Mesenchymal stem cell (in vitro differentiated cells and primary cell): ENCODE data around the gene TMPRSS2.

Experiments used
- DNase-seq: peaks from one replicate; pipeline ENCODE4 v3.0.0-alpha.2; 2013
- H2AFZ ChIP-seq: one replicate; pipeline ENCODE4 v1.6.1; 2013; ENCODE audit warnings: low read depth, mild to moderate bottlenecking, control low read depth, inconsistent platforms, low read length, moderate library complexity
- H2AK5ac ChIP-seq: 2 replicates; pipeline ENCODE4 v1.6.1; 2013; ENCODE audit warnings: low read length, moderate library complexity, mild to moderate bottlenecking, inconsistent platforms; ENCODE audit not compliant: severe bottlenecking
- H2BK120ac ChIP-seq: one replicate; pipeline ENCODE4 v1.6.1; 2013; ENCODE audit warnings: low read depth, mild to moderate bottlenecking, inconsistent platforms, low read length, moderate library complexity
- H2BK12ac ChIP-seq, 2 experiments: one replicate each; pipeline ENCODE4 v1.6.1; 2013; ENCODE audit warnings: inconsistent platforms in 2 of 2, low read length in 2 of 2, mild to moderate bottlenecking in 2 of 2, moderate library complexity in 2 of 2, control low read depth in 1 of 2
- H2BK15ac ChIP-seq: one replicate; pipeline ENCODE4 v1.6.1; 2013; ENCODE audit warnings: mild to moderate bottlenecking, low read depth, inconsistent platforms; ENCODE audit not compliant: poor library complexity, severe bottlenecking
- H2BK5ac ChIP-seq: 2 replicates; pipeline ENCODE4 v1.6.1; 2013; ENCODE audit warnings: low read depth, mild to moderate bottlenecking, low read length, control low read depth, inconsistent platforms; ENCODE audit not compliant: poor library complexity, severe bottlenecking
- H3K14ac ChIP-seq, 2 experiments: one replicate each; pipeline ENCODE4 v1.6.1; 2013; ENCODE audit warnings: inconsistent platforms in 2 of 2, low read length in 2 of 2, control low read depth in 1 of 2, mild to moderate bottlenecking in 1 of 2, moderate library complexity in 1 of 2
- H3K18ac ChIP-seq, 2 experiments: one replicate each; pipeline ENCODE4 v1.6.1; 2013; ENCODE audit warnings: inconsistent platforms in 2 of 2, low read length in 2 of 2, control low read depth in 1 of 2, low read depth in 1 of 2, mild to moderate bottlenecking in 1 of 2
- H3K23ac ChIP-seq, 2 experiments: one replicate each; pipeline ENCODE4 v1.6.1; 2013; ENCODE audit warnings: inconsistent platforms in 2 of 2, low read length in 2 of 2, mild to moderate bottlenecking in 2 of 2, moderate library complexity in 2 of 2, control low read depth in 1 of 2
- H3K27ac ChIP-seq: 2 replicates; pipeline ENCODE4 v1.5.1; 2013; ENCODE audit warnings: mild to moderate bottlenecking, moderate library complexity, low read length, control low read depth, inconsistent platforms; ENCODE audit not compliant: poor library complexity, severe bottlenecking
- H3K27me3 ChIP-seq, 2 experiments: 2 replicates each; pipeline versions ENCODE4 v1.6.1 to v1.7.0; 2013; ENCODE audit warnings: low read length in 2 of 2, mild to moderate bottlenecking in 2 of 2, moderate library complexity in 2 of 2, control low read depth in 1 of 2, inconsistent platforms in 1 of 2; ENCODE audit not compliant: control insufficient read depth in 1 of 2, insufficient read depth in 1 of 2
- H3K36me3 ChIP-seq, 2 experiments: 2 replicates each; pipeline versions ENCODE4 v1.6.1 to v1.7.0; 2013; ENCODE audit warnings: low read length in 2 of 2, control low read depth in 1 of 2, inconsistent platforms in 1 of 2, low read depth in 1 of 2, mild to moderate bottlenecking in 1 of 2; ENCODE audit not compliant: insufficient read depth in 2 of 2, control insufficient read depth in 1 of 2
- H3K4ac ChIP-seq, 2 experiments: one replicate each; pipeline ENCODE4 v1.6.1; 2013; ENCODE audit warnings: inconsistent platforms in 2 of 2, low read length in 2 of 2, mild to moderate bottlenecking in 2 of 2, moderate library complexity in 2 of 2, control low read depth in 1 of 2, low read depth in 1 of 2
- H3K4me1 ChIP-seq: 2 replicates; pipeline ENCODE4 v1.6.1; 2013; ENCODE audit warnings: low read depth, low read length, control low read depth; ENCODE audit not compliant: control insufficient read depth, insufficient read depth
- H3K4me2 ChIP-seq: 2 replicates; pipeline ENCODE4 v1.6.1; 2013; ENCODE audit warnings: low read length, mild to moderate bottlenecking, inconsistent platforms; ENCODE audit not compliant: poor library complexity, severe bottlenecking
- H3K4me3 ChIP-seq, 2 experiments: 2 replicates each; pipeline versions ENCODE4 v1.5.1 to v1.7.0; 2013; ENCODE audit warnings: low read length in 2 of 2, mild to moderate bottlenecking in 2 of 2, control low read depth in 1 of 2, low read depth in 1 of 2; ENCODE audit not compliant: insufficient read depth in 1 of 2
- H3K79me1 ChIP-seq: replicated peaks from 2 replicates; pipeline ENCODE4 v1.6.1; 2013; ENCODE audit warnings: mild to moderate bottlenecking, control low read depth, low read length, inconsistent platforms; ENCODE audit not compliant: poor library complexity, severe bottlenecking
- H3K9ac ChIP-seq: 2 replicates; pipeline ENCODE4 v1.7.0; 2013; ENCODE audit warnings: mild to moderate bottlenecking, low read length, moderate library complexity
- H3K9me3 ChIP-seq: 2 replicates; pipeline ENCODE4 v1.7.0; 2013; ENCODE audit warnings: mild to moderate bottlenecking, low read length; ENCODE audit not compliant: control insufficient read depth
- H4K8ac ChIP-seq: one replicate; pipeline ENCODE4 v1.6.1; 2013; ENCODE audit warnings: inconsistent platforms, mild to moderate bottlenecking, low read length, moderate library complexity
- H4K91ac ChIP-seq: one replicate; pipeline ENCODE4 v1.6.1; 2013; ENCODE audit warnings: mild to moderate bottlenecking, low read length, inconsistent platforms
- WGBS: methylation state at CpG from one replicate; pipeline ENCODE4 v1.1.7; 2013; ENCODE audit warnings: mixed read lengths; 5-methylcytosine and 5-hydroxymethylcytosine counted together

Gene TMPRSS2

DNA sequence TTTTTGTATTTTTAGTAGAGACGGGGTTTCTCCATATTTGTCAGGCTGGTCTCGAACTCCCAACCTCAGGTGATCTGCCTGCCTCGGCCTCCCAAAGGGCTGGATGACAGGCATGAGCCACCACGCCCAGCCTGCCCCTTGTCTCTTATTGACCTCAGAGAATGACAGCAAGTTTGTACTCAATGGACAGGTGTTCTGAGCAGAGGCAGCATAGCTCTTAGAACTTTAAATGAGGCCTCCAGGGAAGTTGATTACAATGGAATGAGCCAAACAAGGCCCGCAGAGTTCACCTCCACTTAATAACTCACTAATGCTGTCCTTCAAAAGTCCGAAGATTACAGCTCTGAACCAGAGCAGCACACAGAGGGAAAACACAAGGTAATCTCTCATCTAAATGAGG, 10.9 kb downstream of the TMPRSS2 start:
- Histone ChIP-seq H3K4me2 (no peak overlapping the region), H3K4me3 (no peak overlapping the region), H3K4me1 (no peaks in the 10 kb centered on the region), H4K91ac (no peak overlapping the region), H2AK5ac (no peak overlapping the region), H2BK12ac (no peak overlapping the region), H3K27ac (no peak overlapping the region), H4K8ac (no peak overlapping the region), H3K14ac (no peak overlapping the region), H3K27me3 (peaks cover 25 to 63% of the 10 kb centered on the region in 2 experiments), H3K79me1 (no peaks in the 10 kb centered on the region), H3K18ac (no peak overlapping the region), H2BK5ac (no peak overlapping the region), H3K4ac (no peak overlapping the region), H2BK15ac (no peak overlapping the region), H3K9me3 (no peaks in the 10 kb centered on the region), H3K23ac (no peak overlapping the region), H2BK120ac (no peak overlapping the region), H3K36me3 (no peaks in the 10 kb centered on the region), H3K9ac (no peak overlapping the region), H2AFZ (no peak overlapping the region)
- DNase-seq = no peak
- 83% methylated on average over 6 of the region's 6 CpGs for WGBS

- H2AFZ ChIP-seq = no peak overlapping the region
- H2AK5ac ChIP-seq = no peak overlapping the region
- H3K14ac ChIP-seq = no peak overlapping the region
- H4K91ac ChIP-seq = no peak overlapping the region
- no peak overlapping the region for H3K27ac ChIP-seq
- peaks cover 8 to 48% of the 10 kb centered on the region in 2 experiments for H3K27me3 ChIP-seq
- WGBS = 88% methylated on average over 12 of the region's 16 CpGs
- no peak overlapping the region for H2BK12ac ChIP-seq
- no peak overlapping the region for H3K18ac ChIP-seq
- H3K4me3 ChIP-seq = no peak overlapping the region
- H2BK5ac ChIP-seq = no peak overlapping the region
- H3K9ac ChIP-seq = no peak overlapping the region
- no peak overlapping the region for H3K23ac ChIP-seq
- H3K36me3 ChIP-seq = no peaks in the 10 kb centered on the region
- H3K9me3 ChIP-seq = no peaks in the 10 kb centered on the region
- H4K8ac ChIP-seq = no peak overlapping the region
- no peak for DNase-seq
- H2BK15ac ChIP-seq = no peak overlapping the region
- no peaks in the 10 kb centered on the region for H3K79me1 ChIP-seq
- H3K4ac ChIP-seq = no peak overlapping the region
- H3K4me2 ChIP-seq = no peak overlapping the region
- H2BK120ac ChIP-seq = no peak overlapping the region
- H3K4me1 ChIP-seq = no peaks in the 10 kb centered on the region
Observed at GRCh38 chr21:41494242-41494641, 13.7 kb downstream of the TMPRSS2 start.

GRCh38 chr21:41491412-41491811, 16.5 kb downstream of the TMPRSS2 start:
- Histone ChIP-seq H2BK12ac (no peak overlapping the region), H3K23ac (no peak overlapping the region), H4K8ac (no peak overlapping the region), H2AFZ (no peak overlapping the region), H3K9me3 (no peaks in the 10 kb centered on the region), H3K9ac (no peak overlapping the region), H3K4me1 (peaks cover 3% of the 10 kb centered on the region), H2BK5ac (no peak overlapping the region), H3K18ac (no peak overlapping the region), H2AK5ac (no peak overlapping the region), H3K4ac (no peak overlapping the region), H4K91ac (no peak overlapping the region), H3K36me3 (no peaks in the 10 kb centered on the region), H3K4me2 (no peak overlapping the region), H3K79me1 (no peaks in the 10 kb centered on the region), H3K27ac (no peak overlapping the region), H3K4me3 (no peak overlapping the region), H2BK15ac (no peak overlapping the region), H2BK120ac (no peak overlapping the region), H3K14ac (no peak overlapping the region), H3K27me3 (peaks cover 0 to 29% of the 10 kb centered on the region in 2 experiments)
- whole genome bisulfite sequencing = 77% methylated on average over 6 of the region's 6 CpGs
- DNase-seq = no peak

GRCh38 chr21:41490330-41490729, 17.6 kb downstream of the TMPRSS2 start:
- Histone ChIP-seq H3K4me2 (no peak overlapping the region), H2BK15ac (no peak overlapping the region), H3K4me3 (no peak overlapping the region), H3K23ac (no peak overlapping the region), H3K4ac (no peak overlapping the region), H2BK12ac (no peak overlapping the region), H4K8ac (no peak overlapping the region), H3K14ac (no peak overlapping the region), H2AFZ (no peak overlapping the region), H4K91ac (no peak overlapping the region), H3K9ac (no peak overlapping the region), H3K27me3 (peaks cover 0 to 26% of the 10 kb centered on the region in 2 experiments), H3K9me3 (no peaks in the 10 kb centered on the region), H3K4me1 (peaks cover 7% of the 10 kb centered on the region), H2AK5ac (no peak overlapping the region), H3K79me1 (no peaks in the 10 kb centered on the region), H3K27ac (no peak overlapping the region), H3K18ac (no peak overlapping the region), H2BK5ac (no peak overlapping the region), H2BK120ac (no peak overlapping the region), H3K36me3 (no peaks in the 10 kb centered on the region)
- WGBS = 74% methylated on average over 4 of the region's 4 CpGs
- no peak for DNase-seq
